ACC112 (cell line): Measurements from ENCODE around the gene ABR.

ENCODE experiments used
- H2AFZ ChIP-seq: fragments of 200-600 bp; sonication (generic); one replicate; pipeline ENCODE4 v1.6.0; 2017; ENCODE audit warnings: antibody characterized with exemption, low read length; ENCODE audit not compliant: unreplicated experiment
- H3K27ac ChIP-seq: fragments of 200-600 bp; sonication (generic); 2 replicates; pipeline ENCODE4 v1.5.1; 2014; ENCODE audit warnings: low read depth, mild to moderate bottlenecking, antibody characterized with exemption, low read length, moderate library complexity
- H3K27me3 ChIP-seq: fragments of 200-600 bp; sonication (generic); 2 replicates; pipeline ENCODE4 v1.6.1; 2014; ENCODE audit warnings: mild to moderate bottlenecking, antibody characterized with exemption, low read length, moderate library complexity, mixed read lengths; ENCODE audit not compliant: insufficient read depth
- H3K36me3 ChIP-seq: fragments of 200-600 bp; sonication (generic); 2 replicates; pipeline ENCODE4 v1.6.1; 2016; ENCODE audit warnings: mild to moderate bottlenecking, antibody characterized with exemption, low read length, moderate library complexity, mixed read lengths; ENCODE audit not compliant: insufficient read depth
- H3K4me1 ChIP-seq: fragments of 200-600 bp; sonication (generic); one replicate; pipeline ENCODE4 v1.6.1; 2016; ENCODE audit warnings: low read length, mixed read lengths; ENCODE audit not compliant: insufficient read depth, unreplicated experiment, control insufficient read depth
- H3K4me3 ChIP-seq: fragments of 200-600 bp; sonication (generic); 2 replicates; pipeline ENCODE4 v1.5.1; 2014; ENCODE audit warnings: mild to moderate bottlenecking, low read depth, low read length
- H3K79me2 ChIP-seq: fragments of 200-600 bp; sonication (generic); one replicate; pipeline ENCODE4 v1.6.0; 2016; ENCODE audit warnings: low read length; ENCODE audit not compliant: control insufficient read depth, unreplicated experiment, insufficient read depth

The ABR gene

GRCh38 chr17:1035546-1036170, 144.1 kb downstream of the ABR start:
- Histone ChIP-seq H2AFZ (no peak overlapping the region), H3K4me1 (peaks cover 1% of the 10 kb centered on the region), H3K36me3 (no peaks in the 10 kb centered on the region), H3K79me2 (no peaks in the 10 kb centered on the region), H3K4me3 (no peak overlapping the region), H3K27me3 (no peaks in the 10 kb centered on the region), H3K27ac (no peak overlapping the region)

DNA sequence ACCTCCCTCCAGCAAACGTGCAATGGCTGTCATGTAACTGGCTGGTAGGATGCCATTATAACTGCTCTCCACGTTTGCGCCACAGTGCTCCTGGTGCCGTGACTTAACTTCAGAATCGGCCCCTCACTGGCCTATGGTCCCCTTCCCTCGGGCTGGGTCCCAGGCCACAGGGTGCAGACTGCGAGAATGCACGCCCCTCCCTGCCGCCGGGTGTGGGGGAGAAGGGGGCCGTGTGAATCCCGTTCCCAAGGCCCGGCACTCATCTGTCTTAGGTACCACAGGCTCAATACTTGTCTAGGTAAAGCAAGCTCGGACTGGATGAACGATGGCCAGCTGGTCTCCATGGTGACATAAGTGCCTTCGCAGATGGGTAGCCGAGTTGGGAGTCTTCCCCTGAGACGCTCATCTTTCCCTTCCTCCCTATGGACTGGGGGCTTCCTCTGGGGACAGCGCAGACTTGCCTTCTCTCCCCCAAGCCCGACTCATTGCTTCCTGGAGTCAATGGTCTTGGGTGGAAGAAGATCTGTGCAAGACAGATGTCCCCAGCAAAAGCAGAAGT, 145.1 kb downstream of the ABR start:
- peaks cover 7% of the 10 kb centered on the region for H3K4me1 ChIP-seq
- no peak overlapping the region for H3K27ac ChIP-seq
- H2AFZ ChIP-seq = no peak overlapping the region
- no peak overlapping the region for H3K4me3 ChIP-seq
- no peaks in the 10 kb centered on the region for H3K36me3 ChIP-seq
- H3K79me2 ChIP-seq = no peaks in the 10 kb centered on the region
- no peaks in the 10 kb centered on the region for H3K27me3 ChIP-seq

DNA sequence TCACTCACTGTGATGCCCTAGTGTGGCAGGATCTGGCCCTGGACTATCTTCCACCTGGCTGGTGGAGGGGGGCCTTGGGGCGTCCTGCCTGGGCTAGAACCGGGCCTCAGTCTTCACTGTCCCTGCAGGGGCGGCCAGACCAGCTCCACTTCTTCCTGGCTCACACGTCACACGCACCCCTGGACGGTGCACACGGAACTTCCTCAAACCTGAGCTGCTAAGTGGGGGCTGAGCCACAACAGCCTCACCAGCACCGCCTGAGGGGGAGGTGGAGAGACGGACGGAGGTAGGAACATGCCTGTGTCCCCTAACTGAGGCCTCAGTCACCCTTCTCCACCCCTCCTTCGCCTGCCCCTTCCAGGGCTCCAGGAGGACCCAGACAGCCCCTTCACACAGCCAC, 146.3 kb downstream of the ABR start:
- Histone ChIP-seq H3K79me2 (no peaks in the 10 kb centered on the region), H3K36me3 (no peaks in the 10 kb centered on the region), H3K27me3 (no peaks in the 10 kb centered on the region), H2AFZ (no peak overlapping the region), H3K4me3 (no peak overlapping the region), H3K4me1 (peaks cover 15% of the 10 kb centered on the region), H3K27ac (no peak overlapping the region)

- Histone ChIP-seq H3K4me3 (no peak overlapping the region), H3K79me2 (no peaks in the 10 kb centered on the region), H3K4me1 (peaks cover 15% of the 10 kb centered on the region), H2AFZ (no peak overlapping the region), H3K36me3 (no peaks in the 10 kb centered on the region), H3K27ac (no peak overlapping the region), H3K27me3 (no peaks in the 10 kb centered on the region)
These were observed 147.4 kb downstream of the ABR start for GRCh38 chr17:1032391-1032790.

GRCh38 chr17:1031711-1032110, 148.1 kb downstream of the ABR start:
- no peak overlapping the region for H3K4me3 ChIP-seq
- no peaks in the 10 kb centered on the region for H3K79me2 ChIP-seq
- no peaks in the 10 kb centered on the region for H3K27me3 ChIP-seq
- H2AFZ ChIP-seq = no peak overlapping the region
- H3K36me3 ChIP-seq = no peaks in the 10 kb centered on the region
- H3K27ac ChIP-seq = no peak overlapping the region
- H3K4me1 ChIP-seq = peaks cover 15% of the 10 kb centered on the region

DNA sequence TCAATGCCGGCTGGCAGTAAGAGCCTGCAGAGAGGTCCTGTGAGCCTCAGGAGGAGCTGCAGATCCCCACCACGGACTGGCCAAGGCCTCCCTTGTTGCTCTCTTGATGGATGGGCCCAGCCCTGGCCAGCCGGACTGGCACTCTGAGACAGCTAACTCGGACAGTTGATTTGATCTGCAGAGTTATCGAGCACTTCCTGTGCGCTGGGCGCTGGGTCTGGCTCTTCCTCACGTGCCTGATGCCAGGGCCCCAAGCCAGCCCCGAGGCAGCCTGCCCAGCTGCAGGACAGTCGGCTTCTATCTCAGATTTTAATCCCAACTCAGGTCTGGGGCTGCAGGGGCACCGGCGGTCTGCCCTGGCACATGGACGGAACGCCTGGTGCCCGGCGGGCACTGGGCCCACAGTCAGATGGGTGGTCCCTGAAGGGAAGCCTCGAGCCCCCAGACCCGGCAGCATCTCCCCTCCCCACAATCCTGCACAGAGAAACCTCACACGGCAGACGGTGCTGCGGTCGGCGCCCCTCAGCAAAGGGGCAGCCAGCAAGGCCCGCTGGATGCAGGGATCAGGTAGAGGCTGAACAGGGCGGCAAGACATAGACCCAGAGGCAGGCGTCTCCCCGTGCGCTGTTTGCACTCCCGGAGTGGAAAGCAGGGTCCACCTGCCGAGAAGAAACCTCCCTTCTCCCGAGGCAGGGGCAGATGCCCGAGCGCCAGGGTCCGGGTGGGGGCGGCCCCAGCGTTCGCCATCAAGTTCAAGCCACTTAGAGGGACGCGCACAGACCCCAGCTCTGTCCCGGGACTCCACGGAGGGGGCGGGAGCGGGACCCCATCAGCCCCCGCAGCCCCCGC, 148.9 kb downstream of the ABR start:
- Histone ChIP-seq H3K27ac (no peak overlapping the region), H2AFZ (no peak overlapping the region), H3K79me2 (no peaks in the 10 kb centered on the region), H3K4me1 (peaks cover 15% of the 10 kb centered on the region), H3K36me3 (no peaks in the 10 kb centered on the region), H3K27me3 (no peaks in the 10 kb centered on the region), H3K4me3 (no peak overlapping the region)

- H3K27me3 ChIP-seq = no peaks in the 10 kb centered on the region
- no peaks in the 10 kb centered on the region for H3K79me2 ChIP-seq
- no peaks in the 10 kb centered on the region for H3K36me3 ChIP-seq
- H2AFZ ChIP-seq = no peak overlapping the region
- H3K4me1 ChIP-seq = peaks cover 15% of the 10 kb centered on the region
- no peak overlapping the region for H3K27ac ChIP-seq
- H3K4me3 ChIP-seq = no peak overlapping the region
These were observed 149.7 kb downstream of the ABR start for GRCh38 chr17:1029922-1030644.

DNA sequence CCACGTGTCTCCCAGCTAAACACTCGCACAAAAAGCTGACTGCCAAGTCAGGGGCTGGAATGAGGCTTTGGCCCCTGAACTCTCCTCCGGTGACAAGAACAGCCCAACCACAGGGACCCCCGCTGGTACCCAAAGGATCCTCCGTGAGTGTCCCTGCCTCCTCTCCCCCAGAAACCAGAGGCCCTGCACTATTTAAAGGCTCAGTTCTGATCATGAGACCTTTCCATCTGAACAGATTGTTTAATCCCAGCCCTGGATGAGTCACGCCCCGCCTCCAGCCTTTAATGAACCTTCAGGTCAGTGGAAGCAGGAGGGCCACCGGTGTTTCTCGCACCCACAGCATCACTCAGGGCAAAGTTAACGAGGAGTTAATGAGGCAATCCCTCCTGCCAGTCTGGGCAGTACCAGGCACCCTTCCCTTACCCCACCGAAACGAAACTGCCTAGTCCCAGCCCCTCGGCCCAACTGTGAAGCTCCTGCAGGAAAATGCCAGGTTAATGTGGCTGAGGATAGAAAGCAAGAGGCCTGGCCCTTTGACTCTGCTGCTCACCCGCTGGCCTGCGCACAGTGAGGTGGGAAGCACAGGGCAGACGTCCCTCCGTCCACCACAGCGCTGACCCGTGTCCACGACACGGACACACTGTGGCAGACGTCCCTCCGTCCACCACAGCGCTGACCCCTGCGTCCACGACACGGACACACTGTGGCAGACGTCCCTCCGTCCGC, 150.4 kb downstream of the ABR start:
- Histone ChIP-seq H3K27me3 (no peaks in the 10 kb centered on the region), H3K27ac (peak overlapping the region; percentile 49), H3K36me3 (no peaks in the 10 kb centered on the region), H3K4me1 (peaks cover 15% of the 10 kb centered on the region), H3K4me3 (no peak overlapping the region), H3K79me2 (no peaks in the 10 kb centered on the region), H2AFZ (no peak overlapping the region)

- Histone ChIP-seq H3K4me3 (no peak overlapping the region), H3K4me1 (peaks cover 15% of the 10 kb centered on the region), H3K27ac (no peak overlapping the region), H3K27me3 (no peaks in the 10 kb centered on the region), H2AFZ (no peak overlapping the region), H3K36me3 (no peaks in the 10 kb centered on the region), H3K79me2 (no peaks in the 10 kb centered on the region)
These were observed 152.7 kb downstream of the ABR start for GRCh38 chr17:1027044-1027443.

GRCh38 chr17:1026599-1026975, 153.2 kb downstream of the ABR start:
- Histone ChIP-seq H2AFZ (no peak overlapping the region), H3K79me2 (no peaks in the 10 kb centered on the region), H3K36me3 (no peaks in the 10 kb centered on the region), H3K27ac (no peak overlapping the region), H3K4me3 (no peak overlapping the region), H3K4me1 (peaks cover 15% of the 10 kb centered on the region), H3K27me3 (no peaks in the 10 kb centered on the region)
